Smooth muscle cell (in vitro differentiated cells): Measurements from ENCODE around the gene NFIC. TPM values are rescaled to one million over a fixed set of nuclear protein-coding genes. Genes with fewer than 3 reads are reported as not detected.

ENCODE experiments used
- DNase-seq: peaks from one replicate; lab custom pipeline; 2025; ENCODE audit not compliant: unreplicated experiment; lab: John Stamatoyannopoulos, UW
- H2AFZ ChIP-seq: fragments of 200-600 bp; sonication (generic); 2 replicates; pipeline ENCODE4 v1.6.0; 2016; ENCODE audit warnings: antibody characterized with exemption, low read depth, mild to moderate bottlenecking
- H3F3A ChIP-seq: fragments of 200-600 bp; sonication (generic); 2 replicates; pipeline ENCODE4 v1.6.0; 2017; ENCODE audit warnings: antibody characterized with exemption, low read depth
- H3K27ac ChIP-seq: fragments of 200-600 bp; sonication (generic); 2 replicates; pipeline ENCODE4 v1.5.1; 2016; ENCODE audit warnings: low read depth, mild to moderate bottlenecking
- H3K27me3 ChIP-seq: fragments of 200-600 bp; sonication (generic); 2 replicates; pipeline ENCODE4 v1.6.1; 2016; ENCODE audit warnings: low read depth, mild to moderate bottlenecking
- H3K36me3 ChIP-seq: fragments of 200-600 bp; sonication (generic); 2 replicates; pipeline ENCODE4 v1.5.1; 2016; ENCODE audit warnings: low read depth
- H3K4me1 ChIP-seq: fragments of 200-600 bp; sonication (generic); 2 replicates; pipeline ENCODE4 v1.5.1; 2016; ENCODE audit warnings: low read depth
- H3K4me2 ChIP-seq: fragments of 200-600 bp; sonication (generic); 2 replicates; pipeline ENCODE4 v1.6.0; 2016; ENCODE audit warnings: mild to moderate bottlenecking
- H3K4me3 ChIP-seq: fragments of 200-600 bp; sonication (generic); 2 replicates; pipeline ENCODE4 v1.5.1; 2016; ENCODE audit warnings: mild to moderate bottlenecking
- H3K79me2 ChIP-seq: fragments of 200-600 bp; sonication (generic); 2 replicates; pipeline ENCODE4 v1.6.0; 2016; ENCODE audit warnings: low read depth, mild to moderate bottlenecking
- H3K9ac ChIP-seq: fragments of 200-600 bp; sonication (generic); 2 replicates; pipeline ENCODE4 v1.6.0; 2016; ENCODE audit warnings: low read depth
- H3K9me3 ChIP-seq: fragments of 200-600 bp; sonication (generic); replicated peaks from 2 replicates; pipeline ENCODE4 v1.5.1; 2016; ENCODE audit warnings: low read depth
- H4K20me1 ChIP-seq: fragments of 200-600 bp; sonication (generic); 2 replicates; pipeline ENCODE4 v1.6.0; 2016; ENCODE audit warnings: low read depth
- WGBS: methylation state at CpG from one replicate; pipeline ENCODE4 v1.1.7; 2016; ENCODE audit warnings: low lambda C conversion rate; 5-methylcytosine and 5-hydroxymethylcytosine counted together
- polyA plus RNA-seq: library from polyadenylated mRNA; unstranded; fragments of >200 nt; fragmentation: Nextera tagmentation; extraction: Ambion mirVana; gene quantifications from 2 replicates; pipeline ENCODE4 v1.2.1, GENCODE V29; 2016
- total RNA-seq: library from RNA; depleted of rRNA; stranded (reverse); fragments of >200 nt; gene quantifications from 2 replicates; pipeline ENCODE4 v1.2.3, GENCODE V29; 2014
- TF ChIP-seq, protein P1 (sequence below): fragments of 200-600 bp; sonication (generic); IDR thresholded peaks from 2 replicates; pipeline ENCODE4 v1.5.1; 2017; ENCODE audit warnings: borderline replicate concordance, mild to moderate bottlenecking, antibody characterized with exemption; ENCODE audit not compliant: insufficient read depth, poor library complexity, severe bottlenecking

Gene NFIC
- total and polyA plus RNA-seq, 2 experiments from 2014 or later, result 7.9 to 33.2 TPM

DNA sequence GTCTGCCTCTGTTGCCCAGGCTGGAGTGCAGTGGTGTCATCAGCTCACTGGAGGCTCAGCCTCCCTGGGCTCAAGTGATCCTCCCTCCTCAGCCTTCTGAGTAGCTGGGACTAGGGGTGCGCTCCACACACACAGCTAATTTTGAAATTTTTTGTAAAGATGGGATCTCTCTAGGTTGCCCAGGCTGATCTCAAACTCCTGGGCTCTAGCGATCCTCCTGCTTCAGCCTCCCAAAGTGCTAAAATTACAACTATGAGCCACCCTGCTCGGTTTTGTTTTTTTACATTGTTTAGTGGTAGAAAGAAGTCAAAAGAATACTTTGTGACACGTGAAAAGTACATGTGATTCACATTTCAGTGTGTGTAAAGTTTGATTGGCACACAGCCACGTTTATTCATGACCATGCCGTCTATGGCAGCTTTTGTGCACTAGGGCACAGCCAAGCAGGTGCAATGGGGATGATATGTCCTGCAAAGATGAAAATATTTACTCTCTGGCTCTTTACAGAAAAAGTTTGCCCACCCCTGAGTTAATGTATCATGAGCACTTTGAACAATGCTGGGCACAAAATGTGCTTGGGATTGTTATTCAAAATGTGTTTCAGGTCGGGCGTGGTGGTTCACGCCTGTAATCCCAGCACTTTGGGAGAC lies 16.2 kb upstream of the NFIC start:
- peaks cover 18% of the 10 kb centered on the region for H3K27me3 ChIP-seq
- no peaks in the 10 kb centered on the region for H4K20me1 ChIP-seq
- H3K9me3 ChIP-seq, result no peaks in the 10 kb centered on the region
- TF ChIP-seq, protein P1, sequence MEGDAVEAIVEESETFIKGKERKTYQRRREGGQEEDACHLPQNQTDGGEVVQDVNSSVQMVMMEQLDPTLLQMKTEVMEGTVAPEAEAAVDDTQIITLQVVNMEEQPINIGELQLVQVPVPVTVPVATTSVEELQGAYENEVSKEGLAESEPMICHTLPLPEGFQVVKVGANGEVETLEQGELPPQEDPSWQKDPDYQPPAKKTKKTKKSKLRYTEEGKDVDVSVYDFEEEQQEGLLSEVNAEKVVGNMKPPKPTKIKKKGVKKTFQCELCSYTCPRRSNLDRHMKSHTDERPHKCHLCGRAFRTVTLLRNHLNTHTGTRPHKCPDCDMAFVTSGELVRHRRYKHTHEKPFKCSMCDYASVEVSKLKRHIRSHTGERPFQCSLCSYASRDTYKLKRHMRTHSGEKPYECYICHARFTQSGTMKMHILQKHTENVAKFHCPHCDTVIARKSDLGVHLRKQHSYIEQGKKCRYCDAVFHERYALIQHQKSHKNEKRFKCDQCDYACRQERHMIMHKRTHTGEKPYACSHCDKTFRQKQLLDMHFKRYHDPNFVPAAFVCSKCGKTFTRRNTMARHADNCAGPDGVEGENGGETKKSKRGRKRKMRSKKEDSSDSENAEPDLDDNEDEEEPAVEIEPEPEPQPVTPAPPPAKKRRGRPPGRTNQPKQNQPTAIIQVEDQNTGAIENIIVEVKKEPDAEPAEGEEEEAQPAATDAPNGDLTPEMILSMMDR, result no peak
- no peaks in the 10 kb centered on the region for H3F3A ChIP-seq
- no peak overlapping the region for H2AFZ ChIP-seq
- no peaks in the 10 kb centered on the region for H3K79me2 ChIP-seq
- H3K36me3 ChIP-seq, result no peaks in the 10 kb centered on the region
- no peak overlapping the region for H3K9ac ChIP-seq
- H3K4me1 ChIP-seq, result no peaks in the 10 kb centered on the region
- no peak for DNase-seq
- H3K27ac ChIP-seq, result no peak overlapping the region
- 71% methylated on average over 9 of the region's 9 CpGs for WGBS
- no peak overlapping the region for H3K4me3 ChIP-seq
- no peak overlapping the region for H3K4me2 ChIP-seq

DNA sequence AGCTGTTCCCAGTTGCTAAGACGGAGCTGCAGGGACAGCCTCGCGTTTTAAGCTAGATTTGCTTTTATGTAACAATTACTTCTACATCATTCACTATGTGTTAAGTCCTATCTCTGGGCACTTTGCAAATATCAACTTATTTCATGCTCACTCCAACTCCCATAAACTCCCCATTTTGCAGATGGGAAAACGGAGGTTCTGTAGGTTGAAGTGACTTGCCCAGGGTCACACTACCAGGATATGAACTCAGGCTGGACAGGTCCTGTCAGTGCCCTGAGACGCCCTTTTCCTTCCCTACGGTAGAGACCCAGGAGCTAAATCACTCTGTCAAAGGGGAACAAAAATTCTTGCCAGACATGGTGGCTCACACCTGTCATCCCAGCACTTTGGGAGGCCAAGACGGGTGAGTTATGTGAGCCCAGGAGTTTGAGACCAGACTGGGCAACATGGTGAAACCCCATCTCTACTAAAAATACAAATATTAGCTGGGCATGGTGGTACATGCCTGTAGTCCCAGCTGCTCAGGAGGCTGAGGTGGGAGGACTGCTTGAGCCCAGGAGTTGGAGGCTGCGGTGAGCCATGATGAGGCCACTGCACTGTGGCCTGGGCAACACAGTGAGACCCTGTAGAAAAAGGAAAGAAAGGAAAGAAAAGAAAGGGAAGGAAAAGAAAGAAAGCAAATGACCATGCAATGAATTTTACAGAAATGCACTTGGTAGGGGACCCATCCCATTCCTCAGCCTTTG lies 14.5 kb upstream of the NFIC start:
- TF ChIP-seq, protein P1, result no peak
- H3K27me3 ChIP-seq, result peaks cover 15% of the 10 kb centered on the region
- H4K20me1 ChIP-seq, result no peaks in the 10 kb centered on the region
- no peaks in the 10 kb centered on the region for H3F3A ChIP-seq
- no peak overlapping the region for H3K4me3 ChIP-seq
- no peaks in the 10 kb centered on the region for H3K9me3 ChIP-seq
- no peak overlapping the region for H2AFZ ChIP-seq
- H3K36me3 ChIP-seq, result no peaks in the 10 kb centered on the region
- no peak for DNase-seq
- no peak overlapping the region for H3K27ac ChIP-seq
- no peaks in the 10 kb centered on the region for H3K4me1 ChIP-seq
- no peak overlapping the region for H3K9ac ChIP-seq
- WGBS, result 70% methylated on average over 8 of the region's 8 CpGs
- no peak overlapping the region for H3K4me2 ChIP-seq
- no peaks in the 10 kb centered on the region for H3K79me2 ChIP-seq

DNA sequence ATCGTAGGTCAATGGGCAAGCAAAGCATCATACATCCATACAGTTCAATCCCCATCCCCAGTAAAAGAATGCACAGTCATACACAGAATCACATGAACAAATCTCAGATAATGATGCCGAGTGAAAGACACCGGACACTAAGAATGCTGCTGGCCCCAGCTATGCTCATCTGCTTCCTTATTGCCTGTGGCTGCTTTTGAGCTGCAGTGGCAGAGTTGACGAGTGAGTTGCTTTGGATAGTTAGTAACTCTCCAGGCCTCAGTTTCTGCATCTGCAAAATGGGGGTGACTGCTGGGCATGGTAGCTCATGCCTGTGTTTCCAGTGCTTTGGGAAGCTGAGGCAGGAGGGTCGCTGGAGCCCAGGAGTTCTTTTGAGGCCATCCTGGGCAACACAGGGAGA lies 12.9 kb upstream of the NFIC start:
- Histone ChIP-seq H3K27me3 (peaks cover 21% of the 10 kb centered on the region), H3K79me2 (no peaks in the 10 kb centered on the region), H3K4me2 (no peak overlapping the region), H3K9me3 (no peaks in the 10 kb centered on the region), H2AFZ (no peak overlapping the region), H3K4me1 (peaks cover 8% of the 10 kb centered on the region), H3K36me3 (no peaks in the 10 kb centered on the region), H3F3A (no peaks in the 10 kb centered on the region), H4K20me1 (no peaks in the 10 kb centered on the region), H3K4me3 (no peak overlapping the region), H3K9ac (no peak overlapping the region), H3K27ac (no peak overlapping the region)
- WGBS, result 51% methylated on average over 5 of the region's 5 CpGs
- DNase-seq, result no peak
- TF ChIP-seq, protein P1, result no peak
